WTC11 (cell line): ENCODE results near the gene RNU5B-1.

ENCODE experiments used
- ATF3 ChIP-seq: sonication (generic); formaldehyde crosslinking; conservative IDR thresholded peaks from 2 replicates; pipeline ENCODE4 v1.8.1; 2022; ENCODE audit warnings: mild to moderate bottlenecking, missing genetic modification reagents
- CREB1 ChIP-seq: sonication (generic); formaldehyde crosslinking; IDR thresholded peaks from 2 replicates; pipeline ENCODE4 v1.8.0; 2023; ENCODE audit warnings: mild to moderate bottlenecking, missing genetic modification reagents
- CTCF ChIP-seq: fragments of 200-600 bp; IDR thresholded peaks from 2 replicates; pipeline ENCODE4 v1.8.0; 2022; ENCODE audit warnings: antibody characterized with exemption
- ESRRA ChIP-seq: sonication (generic); formaldehyde crosslinking; IDR thresholded peaks from 2 replicates; pipeline ENCODE4 v1.8.1; 2022; ENCODE audit warnings: mild to moderate bottlenecking, missing genetic modification reagents, borderline replicate concordance
- HMGXB4 ChIP-seq: sonication (generic); formaldehyde crosslinking; IDR thresholded peaks from 2 replicates; pipeline ENCODE4 v1.8.1; 2023; ENCODE audit warnings: mild to moderate bottlenecking, moderate library complexity, missing genetic modification reagents
- IRF2 ChIP-seq: sonication (generic); formaldehyde crosslinking; IDR thresholded peaks from 2 replicates; pipeline ENCODE4 v1.8.0; 2022; ENCODE audit warnings: low read depth, missing genetic modification reagents, borderline replicate concordance
- MAX ChIP-seq: sonication (generic); formaldehyde crosslinking; IDR thresholded peaks from 2 replicates; pipeline ENCODE4 v1.8.0; 2022; ENCODE audit warnings: mild to moderate bottlenecking, missing genetic modification reagents
- NFE2L1 ChIP-seq: sonication (generic); formaldehyde crosslinking; IDR thresholded peaks from 2 replicates; pipeline ENCODE4 v1.8.1; 2023; ENCODE audit warnings: missing genetic modification reagents
- NFYB ChIP-seq: sonication (generic); formaldehyde crosslinking; conservative IDR thresholded peaks from 2 replicates; pipeline ENCODE4 v1.8.0; 2022; ENCODE audit warnings: low read depth, missing genetic modification reagents
- STAT6 ChIP-seq: sonication (generic); formaldehyde crosslinking; conservative IDR thresholded peaks from 2 replicates; pipeline ENCODE4 v1.8.1; 2023; ENCODE audit warnings: mild to moderate bottlenecking, low read depth, missing genetic modification reagents, moderate library complexity
- USF1 ChIP-seq: sonication (generic); formaldehyde crosslinking; IDR thresholded peaks from 2 replicates; pipeline ENCODE4 v1.8.0; 2022; ENCODE audit warnings: mild to moderate bottlenecking, missing genetic modification reagents
- ZNF138 ChIP-seq: sonication (generic); formaldehyde crosslinking; conservative IDR thresholded peaks from 2 replicates; pipeline ENCODE4 v1.8.1; 2022; ENCODE audit warnings: mild to moderate bottlenecking, moderate library complexity, missing genetic modification reagents

- TF ChIP-seq NFYB (CRISPR knock-in tag) (no peak), CTCF (no peak), NFE2L1 (CRISPR knock-in tag) (no peak), ZNF138 (CRISPR knock-in tag) (no peak), ESRRA (CRISPR knock-in tag) (no peak), CREB1 (CRISPR knock-in tag) (no peak), IRF2 (CRISPR knock-in tag) (no peak), ATF3 (no peak), HMGXB4 (CRISPR knock-in tag) (no peak), MAX (no peak), STAT6 (CRISPR knock-in tag) (no peak), USF1 (no peak)
Observed at GRCh38 chr15:65342493-65342892, 38.0 kb downstream of the RNU5B-1 start.
